CD4-positive, CD25-positive, alpha-beta regulatory T cell (primary cell): Measurements from ENCODE around the gene MGRN1. TPM values are rescaled to one million over a fixed set of nuclear protein-coding genes. Genes with fewer than 3 reads are reported as not detected.

Source experiments
- ATAC-seq, 2 donors: fragments of 150-1000 bp; cut with Tn5 transposase; one replicate each; pipeline ENCODE4 v1.10.0; 2021; ENCODE audit warnings: low read depth in 2 of 2, moderate number of reproducible peaks in 2 of 2, moderate library complexity in 1 of 2
- DNase-seq, 3 donors: peaks; one replicate each; pipeline versions ENCODE4 v3.0.0 to v3.0.0-alpha.2; 2012 to 2022; ENCODE audit warnings: mixed read lengths in 1 of 3
- H3K27ac ChIP-seq: one replicate; pipeline ENCODE4 v1.7.0; 2013; ENCODE audit warnings: mild to moderate bottlenecking, low read length; ENCODE audit not compliant: insufficient read depth, poor library complexity, severe bottlenecking
- H3K27me3 ChIP-seq: one replicate; pipeline ENCODE4 v1.7.0; 2013; ENCODE audit warnings: low read length; ENCODE audit not compliant: control insufficient read depth, insufficient read depth
- H3K36me3 ChIP-seq: one replicate; pipeline ENCODE4 v1.7.0; 2013; ENCODE audit warnings: mild to moderate bottlenecking, low read length, moderate library complexity; ENCODE audit not compliant: control insufficient read depth, insufficient read depth
- H3K4me1 ChIP-seq: 2 replicates; pipeline ENCODE4 v1.7.0; 2013; ENCODE audit warnings: mild to moderate bottlenecking, low read length; ENCODE audit not compliant: insufficient read depth, control insufficient read depth, poor library complexity, severe bottlenecking
- H3K4me3 ChIP-seq: one replicate; pipeline ENCODE4 v1.7.0; 2013; ENCODE audit warnings: low read depth, mild to moderate bottlenecking, low read length, moderate library complexity
- H3K9me3 ChIP-seq, 2 experiments: 1 replicate in 1 of 2; 2 replicates in 1 of 2; pipeline ENCODE4 v1.7.0; 2013; ENCODE audit warnings: low read length in 2 of 2, mild to moderate bottlenecking in 1 of 2, moderate library complexity in 1 of 2; ENCODE audit not compliant: control insufficient read depth in 2 of 2
- H3K27ac Mint-ChIP-seq, 3 donors: one replicate each; pipeline ENCODE4 v1.8.0; 2020 to 2022; ENCODE audit warnings: mild to moderate bottlenecking in 3 of 3, mixed read lengths in 3 of 3, moderate library complexity in 2 of 3
- H3K27me3 Mint-ChIP-seq: one replicate; pipeline ENCODE4 v1.8.0; 2022; ENCODE audit warnings: mild to moderate bottlenecking, mixed read lengths
- H3K36me3 Mint-ChIP-seq: one replicate; pipeline ENCODE4 v1.8.0; 2020; ENCODE audit warnings: mixed read lengths
- H3K4me1 Mint-ChIP-seq, 4 donors: one replicate each; pipeline ENCODE4 v1.8.0; 2020 to 2022; ENCODE audit warnings: mixed read lengths in 4 of 4, mild to moderate bottlenecking in 1 of 4
- H3K4me3 Mint-ChIP-seq, 4 donors: one replicate each; pipeline ENCODE4 v1.8.0; 2020 to 2022; ENCODE audit warnings: mild to moderate bottlenecking in 4 of 4, mixed read lengths in 4 of 4, moderate library complexity in 3 of 4
- H3K9me3 Mint-ChIP-seq, 7 donors: one replicate each; pipeline ENCODE4 v1.8.0; 2020 to 2022; ENCODE audit warnings: mixed read lengths in 7 of 7, mild to moderate bottlenecking in 3 of 7, moderate library complexity in 2 of 7
- polyA plus RNA-seq, 4 donors: library from polyadenylated mRNA; unstranded; fragments of 300-500 nt; fragmentation: Illumina TruSeq; gene quantifications; one replicate each; pipeline ENCODE4 v1.2.3, GENCODE V29; 2021
- total RNA-seq: library from RNA; stranded (reverse); gene quantifications from one replicate; pipeline ENCODE4 v1.2.3, GENCODE V29; 2022

The MGRN1 gene
- total and polyA plus RNA-seq, 5 donors from 2014 or later: 2.5 to 78.2 (median 4.7) TPM

DNA sequence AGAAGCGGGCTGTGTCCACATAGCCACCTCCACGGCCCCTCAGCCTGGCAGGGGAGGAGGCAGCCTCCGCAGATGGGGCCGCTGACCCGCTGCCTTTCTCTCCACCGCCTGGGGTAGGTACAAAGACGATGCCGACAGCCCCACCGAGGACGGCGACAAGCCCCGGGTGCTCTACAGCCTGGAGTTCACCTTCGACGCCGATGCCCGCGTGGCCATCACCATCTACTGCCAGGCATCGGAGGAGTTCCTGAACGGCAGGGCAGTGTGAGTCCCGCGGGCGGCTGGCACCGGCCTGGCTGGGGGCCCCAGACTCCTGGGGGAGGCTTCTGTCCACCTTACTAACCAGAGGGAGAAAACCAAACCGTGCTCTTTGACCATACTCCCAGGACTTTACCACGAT, 27.9 kb downstream of the MGRN1 start:
- H3K36me3 ChIP-seq: peaks cover 35% of the 10 kb centered on the region
- Mint-ChIP-seq H3K4me3 (no peak overlapping the region), H3K27me3 (no peaks in the 10 kb centered on the region), H3K36me3 (peaks cover 16% of the 10 kb centered on the region), H3K27ac (no peak overlapping the region), H3K4me1 (peaks cover 5 to 16% (median 5%) of the 10 kb centered on the region in 4 donors), H3K9me3 (no peaks in the 10 kb centered on the region)
- no peaks in the 10 kb centered on the region for H3K9me3 ChIP-seq
- H3K27ac ChIP-seq: no peak overlapping the region
- no peak for ATAC-seq
- peaks cover 5% of the 10 kb centered on the region for H3K4me1 ChIP-seq
- DNase-seq: no peak
- H3K4me3 ChIP-seq: no peak overlapping the region
- H3K27me3 ChIP-seq: no peaks in the 10 kb centered on the region

DNA sequence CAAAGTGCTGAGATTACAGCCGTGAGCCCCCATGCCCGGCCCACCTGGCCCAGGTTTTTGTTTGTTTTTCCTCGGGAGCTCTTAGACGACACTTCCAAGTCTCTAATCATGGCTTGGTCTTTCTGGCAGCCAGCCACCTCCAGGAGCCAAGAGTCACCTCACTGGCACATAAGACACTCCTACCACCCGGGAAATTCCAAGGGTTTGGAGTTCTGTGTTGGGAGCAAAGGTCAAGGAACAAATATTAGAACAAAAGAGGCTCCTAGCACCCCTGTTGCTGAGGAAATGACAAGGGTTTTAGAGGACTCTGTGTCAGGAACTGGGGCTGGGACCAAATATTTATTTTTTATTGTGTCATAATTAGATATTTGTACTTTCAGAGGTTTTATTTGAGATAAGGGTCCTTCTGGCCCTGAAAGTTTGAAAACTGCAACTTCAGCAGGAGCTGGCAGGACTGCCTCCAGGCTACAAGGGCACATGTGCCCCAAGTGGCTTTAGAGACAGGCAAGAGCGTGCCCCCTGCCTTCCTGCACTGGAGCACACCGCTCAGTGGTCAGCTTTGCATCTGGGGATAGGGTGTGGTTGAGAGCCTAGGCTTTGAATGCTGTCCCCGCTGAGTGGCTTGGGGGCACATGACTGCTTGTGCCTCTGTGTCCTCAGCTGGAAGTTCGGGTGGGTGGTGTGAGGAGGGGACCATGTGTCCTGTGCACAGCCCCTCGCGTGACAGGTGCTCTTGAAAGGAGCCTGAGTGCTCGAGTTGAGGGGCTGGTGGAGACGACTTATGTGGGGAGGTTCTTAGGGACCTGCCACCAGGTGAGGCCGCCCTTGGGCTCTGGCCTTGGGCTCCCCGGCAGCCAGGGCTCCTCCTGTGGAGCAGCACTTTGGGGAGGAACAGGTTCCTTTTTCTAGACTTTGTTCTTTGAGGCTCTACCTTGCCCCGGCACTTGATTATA, 29.7 kb downstream of the MGRN1 start:
- H3K36me3 ChIP-seq: peaks cover 36% of the 10 kb centered on the region
- no peak overlapping the region for H3K27ac ChIP-seq
- peaks cover 5% of the 10 kb centered on the region for H3K4me1 ChIP-seq
- H3K27me3 Mint-ChIP-seq: no peaks in the 10 kb centered on the region
- H3K36me3 Mint-ChIP-seq: peaks cover 11% of the 10 kb centered on the region
- no peaks in the 10 kb centered on the region for H3K9me3 Mint-ChIP-seq
- no peak overlapping the region for H3K4me3 Mint-ChIP-seq
- H3K9me3 ChIP-seq: no peaks in the 10 kb centered on the region
- ATAC-seq: no peak
- H3K27me3 ChIP-seq: no peaks in the 10 kb centered on the region
- H3K27ac Mint-ChIP-seq: peak overlapping the region in 1 of 3 donors; percentile 46
- no peak overlapping the region for H3K4me3 ChIP-seq
- no peak for DNase-seq
- H3K4me1 Mint-ChIP-seq: peaks cover 0 to 13% (median 5%) of the 10 kb centered on the region in 4 donors

DNA sequence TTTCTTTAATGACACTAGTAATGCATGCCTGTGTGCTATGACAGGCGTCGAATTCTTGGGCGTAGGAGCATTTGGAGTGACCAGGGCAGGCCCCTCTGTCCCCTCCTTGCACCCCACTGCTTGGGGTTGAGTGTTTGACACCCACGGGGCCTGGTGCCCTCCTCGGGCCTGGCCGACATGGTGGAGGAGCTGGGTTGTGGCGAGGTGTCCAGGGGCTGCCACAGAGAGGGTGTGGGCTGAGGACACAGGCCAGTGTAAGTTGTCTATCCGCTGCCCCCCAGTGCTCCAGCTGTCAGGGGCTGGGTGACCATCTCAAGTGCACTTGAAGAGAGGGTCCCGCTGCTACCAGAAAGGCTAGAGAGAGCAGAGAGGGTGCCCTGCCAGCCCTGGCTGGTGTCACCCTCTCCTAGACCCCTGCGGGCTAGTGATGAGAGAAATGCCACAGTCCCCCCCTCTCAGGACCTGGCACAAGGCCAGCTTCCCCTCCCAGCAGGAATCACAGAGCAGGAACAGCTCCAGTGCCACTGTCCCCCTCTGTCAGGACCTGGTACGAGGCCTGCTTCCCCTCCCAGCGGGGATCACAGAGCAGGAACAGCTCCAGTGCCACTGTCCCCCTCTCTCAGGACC, 30.5 kb downstream of the MGRN1 start:
- Histone ChIP-seq H3K27me3 (no peaks in the 10 kb centered on the region), H3K36me3 (peaks cover 36% of the 10 kb centered on the region), H3K4me1 (peaks cover 8% of the 10 kb centered on the region), H3K9me3 (no peaks in the 10 kb centered on the region), H3K4me3 (no peak overlapping the region), H3K27ac (no peak overlapping the region)
- ATAC-seq (no peak), DNase-seq (no peak)
- H3K36me3 Mint-ChIP-seq: peaks cover 7% of the 10 kb centered on the region
- H3K27me3 Mint-ChIP-seq: no peaks in the 10 kb centered on the region
- no peaks in the 10 kb centered on the region for H3K9me3 Mint-ChIP-seq
- H3K4me1 Mint-ChIP-seq: peaks cover 0 to 17% (median 5%) of the 10 kb centered on the region in 4 donors
- peak overlapping the region in 1 of 3 donors; percentile 40 for H3K27ac Mint-ChIP-seq
- no peak overlapping the region for H3K4me3 Mint-ChIP-seq

DNA sequence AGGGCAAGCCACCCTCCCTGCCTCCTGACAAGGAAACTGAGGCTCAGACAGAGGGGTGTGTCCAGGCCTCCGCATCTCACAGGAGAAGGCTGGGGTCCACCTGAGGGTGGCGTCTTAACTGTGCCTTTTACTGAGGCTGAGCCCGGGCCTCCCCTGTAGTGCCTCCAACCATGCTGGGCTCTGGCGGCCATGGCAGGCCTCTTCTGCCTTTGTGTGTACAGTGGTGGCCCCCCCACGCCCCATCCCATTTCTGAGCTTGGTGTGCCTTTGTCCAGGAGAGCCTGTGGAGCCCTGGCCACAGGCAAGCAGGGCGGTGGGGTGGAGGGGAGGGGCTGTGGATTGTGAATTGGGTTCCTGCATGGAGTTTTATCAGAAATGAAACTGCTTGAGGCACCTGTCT, 31.2 kb downstream of the MGRN1 start:
- ATAC-seq: no peak
- peaks cover 0 to 19% (median 2%) of the 10 kb centered on the region in 4 donors for H3K4me1 Mint-ChIP-seq
- peaks cover 36% of the 10 kb centered on the region for H3K36me3 ChIP-seq
- no peaks in the 10 kb centered on the region for H3K9me3 Mint-ChIP-seq
- H3K4me3 Mint-ChIP-seq: no peak overlapping the region
- no peak overlapping the region for H3K27ac ChIP-seq
- H3K36me3 Mint-ChIP-seq: peaks cover 7% of the 10 kb centered on the region
- no peak for DNase-seq
- no peaks in the 10 kb centered on the region for H3K27me3 Mint-ChIP-seq
- H3K4me3 ChIP-seq: no peak overlapping the region
- H3K4me1 ChIP-seq: peaks cover 12% of the 10 kb centered on the region
- H3K9me3 ChIP-seq: no peaks in the 10 kb centered on the region
- H3K27ac Mint-ChIP-seq: no peak overlapping the region
- H3K27me3 ChIP-seq: no peaks in the 10 kb centered on the region

DNA sequence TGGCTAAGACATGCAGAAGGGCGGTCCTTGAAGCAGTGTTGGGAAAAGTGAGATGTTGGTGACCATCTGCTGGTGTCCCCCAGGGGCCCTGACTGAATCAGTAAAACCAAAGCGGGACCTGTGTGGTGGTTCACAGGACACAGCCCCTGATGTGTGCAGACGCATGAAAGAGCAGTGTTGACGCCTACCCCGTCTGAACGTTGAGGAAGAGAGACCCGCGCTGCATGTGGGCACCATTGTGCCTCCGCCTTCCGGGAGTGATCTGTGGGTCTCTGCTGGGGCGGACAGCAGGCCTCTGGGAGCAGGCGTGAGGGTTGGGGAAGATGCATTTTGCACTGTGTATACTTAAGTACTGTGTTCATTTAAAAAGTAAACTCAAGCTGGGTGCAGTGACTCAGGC, 31.6 kb downstream of the MGRN1 start:
- H3K27ac Mint-ChIP-seq: no peak overlapping the region
- Histone ChIP-seq H3K4me1 (peaks cover 13% of the 10 kb centered on the region), H3K27me3 (no peaks in the 10 kb centered on the region), H3K36me3 (peaks cover 36% of the 10 kb centered on the region), H3K9me3 (no peaks in the 10 kb centered on the region), H3K27ac (no peak overlapping the region), H3K4me3 (no peak overlapping the region)
- no peak for ATAC-seq
- H3K4me1 Mint-ChIP-seq: peaks cover 0 to 21% (median 4%) of the 10 kb centered on the region in 4 donors
- no peaks in the 10 kb centered on the region for H3K9me3 Mint-ChIP-seq
- DNase-seq: no peak
- H3K27me3 Mint-ChIP-seq: no peaks in the 10 kb centered on the region
- H3K36me3 Mint-ChIP-seq: peaks cover 4% of the 10 kb centered on the region
- no peak overlapping the region for H3K4me3 Mint-ChIP-seq

DNA sequence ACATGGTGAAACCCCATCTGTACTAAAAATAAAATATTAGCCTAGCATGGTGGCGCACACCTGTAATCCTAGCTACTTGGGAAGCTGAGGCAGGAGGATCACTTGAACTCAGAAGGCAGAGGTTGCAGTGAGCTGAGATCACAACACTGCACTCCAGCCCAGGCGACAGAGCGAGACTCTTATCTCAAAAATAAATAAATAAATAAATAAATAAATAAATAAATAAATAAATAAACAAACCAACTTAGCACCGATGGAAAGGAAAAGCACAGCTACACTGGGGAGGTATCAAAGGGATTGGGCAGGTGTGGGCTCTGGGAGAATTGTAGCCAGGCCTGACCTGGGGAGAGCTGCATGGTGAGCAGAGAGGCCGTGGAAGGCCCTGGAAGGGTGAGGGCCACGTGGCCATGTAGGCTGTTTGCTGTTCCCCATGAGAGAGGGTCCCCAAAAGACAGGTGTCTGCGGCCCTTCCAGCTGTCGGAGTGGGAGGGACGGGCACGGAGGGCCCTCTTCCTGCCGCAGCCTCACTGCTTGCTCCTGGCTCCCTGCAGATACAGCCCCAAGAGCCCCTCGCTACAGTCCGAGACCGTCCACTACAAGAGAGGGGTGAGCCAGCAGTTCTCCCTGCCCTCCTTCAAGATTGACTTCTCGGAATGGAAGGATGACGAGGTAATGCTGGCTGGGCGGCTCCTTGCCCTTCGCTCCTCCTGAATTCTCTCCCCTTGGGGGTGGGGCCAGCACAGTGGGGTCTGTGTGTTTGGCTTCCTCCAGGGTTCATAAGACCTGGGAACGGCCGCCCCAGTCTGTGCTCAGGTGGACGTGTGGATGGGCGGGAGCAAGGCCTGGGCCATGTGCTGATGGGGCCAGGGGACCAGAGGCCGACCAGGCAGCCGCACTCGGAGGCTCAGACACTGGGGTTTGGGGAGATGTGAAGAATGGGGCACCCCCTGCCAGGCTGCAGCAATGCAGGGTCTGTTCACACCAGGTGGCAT, 32.4 kb downstream of the MGRN1 start:
- DNase-seq: no peak
- Histone ChIP-seq H3K27ac (no peak overlapping the region), H3K36me3 (peaks cover 34% of the 10 kb centered on the region), H3K4me3 (no peak overlapping the region), H3K4me1 (peaks cover 19% of the 10 kb centered on the region), H3K9me3 (no peaks in the 10 kb centered on the region), H3K27me3 (no peaks in the 10 kb centered on the region)
- no peak for ATAC-seq
- H3K27me3 Mint-ChIP-seq: no peaks in the 10 kb centered on the region
- no peak overlapping the region for H3K27ac Mint-ChIP-seq
- peaks cover 0 to 24% (median 5%) of the 10 kb centered on the region in 4 donors for H3K4me1 Mint-ChIP-seq
- no peaks in the 10 kb centered on the region for H3K9me3 Mint-ChIP-seq
- no peak overlapping the region for H3K4me3 Mint-ChIP-seq
- H3K36me3 Mint-ChIP-seq: peaks cover 4% of the 10 kb centered on the region
